Measurements from ENCODE around the gene HELZ.

HELZ gene

GRCh38 chr17:67130768-67131167 is 114.2 kb downstream of the HELZ start:
- no peak overlapping the region for H4K12ac ChIP-seq (ENCODE audit: low read depth, low read length)
- peaks cover 6 to 7% of the 10 kb centered on the region in 2 experiments for H3K36me3 ChIP-seq (ENCODE audit: control insufficient read depth in 1 of 2, insufficient read depth in 2 of 2, low read length in 2 of 2)
- H3K9me3 ChIP-seq (ENCODE audit: insufficient read depth, low read depth, low read length): no peaks in the 10 kb centered on the region
- DNase-seq: no peak
- no peak overlapping the region for H4K8ac ChIP-seq (ENCODE audit: low read depth, low read length)
- no peak overlapping the region for H3K4ac ChIP-seq (ENCODE audit: low read depth, low read length)
- no peak overlapping the region for H3K23ac ChIP-seq (ENCODE audit: low read length)
- no peak overlapping the region for H3K4me3 ChIP-seq (ENCODE audit: low read depth, low read length)
- H2BK12ac ChIP-seq (ENCODE audit: low read length): no peak overlapping the region
- no peak overlapping the region for H3K9ac ChIP-seq (ENCODE audit: low read length)
- H2BK5ac ChIP-seq (ENCODE audit: low read depth, low read length, poor library complexity): no peak overlapping the region
- no peak overlapping the region for H2AK5ac ChIP-seq (ENCODE audit: low read length)
- H3K14ac ChIP-seq (ENCODE audit: low read length): no peak overlapping the region
- no peaks in the 10 kb centered on the region for H3K79me2 ChIP-seq (ENCODE audit: control insufficient read depth, insufficient read depth, low read length, poor library complexity)
- H4K91ac ChIP-seq (ENCODE audit: low read depth, low read length): no peak overlapping the region
- H3K4me2 ChIP-seq (ENCODE audit: low read length): no peak overlapping the region
- peaks cover 0 to 2% of the 10 kb centered on the region in 2 experiments for H3K4me1 ChIP-seq (ENCODE audit: control insufficient read depth in 1 of 2, insufficient read depth in 2 of 2, low read length in 2 of 2)
- H3K27me3 ChIP-seq (ENCODE audit: insufficient read depth, low read length): no peaks in the 10 kb centered on the region
- no CpG with 5 or more reads among the region's 4 CpGs for WGBS (ENCODE audit: extremely low coverage, insufficient coverage, insufficient read length)
- H3K27ac ChIP-seq (ENCODE audit: low read depth, low read length): no peak overlapping the region
- H3K79me1 ChIP-seq (ENCODE audit: low read length): no peaks in the 10 kb centered on the region
- no peak overlapping the region for H3K18ac ChIP-seq (ENCODE audit: low read length)
- no peak overlapping the region for H2BK120ac ChIP-seq (ENCODE audit: insufficient read depth, low read length, poor library complexity)
- H2AFZ ChIP-seq (ENCODE audit: insufficient read depth, low read length, poor library complexity): no peak overlapping the region

- Histone ChIP-seq H3K4ac (ENCODE audit: low read depth, low read length) (no peak overlapping the region), H3K14ac (ENCODE audit: low read length) (no peak overlapping the region), H2BK12ac (ENCODE audit: low read length) (no peak overlapping the region), H3K36me3 (ENCODE audit: control insufficient read depth in 1 of 2, insufficient read depth in 2 of 2, low read length in 2 of 2) (peaks cover 6 to 7% of the 10 kb centered on the region in 2 experiments), H2BK120ac (ENCODE audit: insufficient read depth, low read length, poor library complexity) (no peak overlapping the region), H2AK5ac (ENCODE audit: low read length) (no peak overlapping the region), H3K4me1 (ENCODE audit: control insufficient read depth in 1 of 2, insufficient read depth in 2 of 2, low read length in 2 of 2) (peaks cover 0 to 2% of the 10 kb centered on the region in 2 experiments), H3K79me2 (ENCODE audit: control insufficient read depth, insufficient read depth, low read length, poor library complexity) (no peaks in the 10 kb centered on the region), H3K9me3 (ENCODE audit: insufficient read depth, low read depth, low read length) (no peaks in the 10 kb centered on the region), H3K4me3 (ENCODE audit: low read depth, low read length) (no peak overlapping the region), H2BK5ac (ENCODE audit: low read depth, low read length, poor library complexity) (no peak overlapping the region), H2AFZ (ENCODE audit: insufficient read depth, low read length, poor library complexity) (no peak overlapping the region), H3K79me1 (ENCODE audit: low read length) (no peaks in the 10 kb centered on the region), H3K27me3 (ENCODE audit: insufficient read depth, low read length) (no peaks in the 10 kb centered on the region), H4K91ac (ENCODE audit: low read depth, low read length) (no peak overlapping the region), H3K9ac (ENCODE audit: low read length) (no peak overlapping the region), H4K12ac (ENCODE audit: low read depth, low read length) (no peak overlapping the region), H3K18ac (ENCODE audit: low read length) (no peak overlapping the region), H3K27ac (ENCODE audit: low read depth, low read length) (no peak overlapping the region), H4K8ac (ENCODE audit: low read depth, low read length) (no peak overlapping the region), H3K4me2 (ENCODE audit: low read length) (no peak overlapping the region), H3K23ac (ENCODE audit: low read length) (no peak overlapping the region)
- DNase-seq: no peak
- no CpG with 5 or more reads among the region's 3 CpGs for WGBS (ENCODE audit: extremely low coverage, insufficient coverage, insufficient read length)
Measured at GRCh38 chr17:67129283-67129682, 115.7 kb downstream of the HELZ start.

- Histone ChIP-seq H4K12ac (ENCODE audit: low read depth, low read length) (no peak overlapping the region), H3K14ac (ENCODE audit: low read length) (no peak overlapping the region), H2AK5ac (ENCODE audit: low read length) (no peak overlapping the region), H3K36me3 (ENCODE audit: control insufficient read depth in 1 of 2, insufficient read depth in 2 of 2, low read length in 2 of 2) (peaks cover 4 to 5% of the 10 kb centered on the region in 2 experiments), H3K9ac (ENCODE audit: low read length) (no peak overlapping the region), H3K79me1 (ENCODE audit: low read length) (no peaks in the 10 kb centered on the region), H2AFZ (ENCODE audit: insufficient read depth, low read length, poor library complexity) (no peak overlapping the region), H3K23ac (ENCODE audit: low read length) (no peak overlapping the region), H3K4me2 (ENCODE audit: low read length) (no peak overlapping the region), H2BK5ac (ENCODE audit: low read depth, low read length, poor library complexity) (no peak overlapping the region), H4K91ac (ENCODE audit: low read depth, low read length) (no peak overlapping the region), H3K4me1 (ENCODE audit: control insufficient read depth in 1 of 2, insufficient read depth in 2 of 2, low read length in 2 of 2) (peaks cover 0 to 2% of the 10 kb centered on the region in 2 experiments), H4K8ac (ENCODE audit: low read depth, low read length) (no peak overlapping the region), H2BK12ac (ENCODE audit: low read length) (no peak overlapping the region), H3K79me2 (ENCODE audit: control insufficient read depth, insufficient read depth, low read length, poor library complexity) (no peaks in the 10 kb centered on the region), H3K18ac (ENCODE audit: low read length) (no peak overlapping the region), H3K4me3 (ENCODE audit: low read depth, low read length) (no peak overlapping the region), H3K27ac (ENCODE audit: low read depth, low read length) (no peak overlapping the region), H3K27me3 (ENCODE audit: insufficient read depth, low read length) (no peaks in the 10 kb centered on the region), H3K4ac (ENCODE audit: low read depth, low read length) (no peak overlapping the region), H2BK120ac (ENCODE audit: insufficient read depth, low read length, poor library complexity) (no peak overlapping the region), H3K9me3 (ENCODE audit: insufficient read depth, low read depth, low read length) (no peaks in the 10 kb centered on the region)
- no peak for DNase-seq
- no CpG with 5 or more reads among the region's 3 CpGs for WGBS (ENCODE audit: extremely low coverage, insufficient coverage, insufficient read length)
Measured at GRCh38 chr17:67128700-67129099, 116.3 kb downstream of the HELZ start.

- Histone ChIP-seq H3K79me2 (ENCODE audit: control insufficient read depth, insufficient read depth, low read length, poor library complexity) (no peaks in the 10 kb centered on the region), H3K14ac (ENCODE audit: low read length) (no peak overlapping the region), H3K27ac (ENCODE audit: low read depth, low read length) (no peak overlapping the region), H3K23ac (ENCODE audit: low read length) (no peak overlapping the region), H3K79me1 (ENCODE audit: low read length) (no peaks in the 10 kb centered on the region), H2BK120ac (ENCODE audit: insufficient read depth, low read length, poor library complexity) (no peak overlapping the region), H3K9me3 (ENCODE audit: insufficient read depth, low read depth, low read length) (no peaks in the 10 kb centered on the region), H3K36me3 (ENCODE audit: control insufficient read depth in 1 of 2, insufficient read depth in 2 of 2, low read length in 2 of 2) (peaks cover 4 to 5% of the 10 kb centered on the region in 2 experiments), H3K4ac (ENCODE audit: low read depth, low read length) (no peak overlapping the region), H4K12ac (ENCODE audit: low read depth, low read length) (no peak overlapping the region), H2BK12ac (ENCODE audit: low read length) (no peak overlapping the region), H2BK5ac (ENCODE audit: low read depth, low read length, poor library complexity) (no peak overlapping the region), H3K27me3 (ENCODE audit: insufficient read depth, low read length) (no peaks in the 10 kb centered on the region), H2AFZ (ENCODE audit: insufficient read depth, low read length, poor library complexity) (no peak overlapping the region), H3K9ac (ENCODE audit: low read length) (no peak overlapping the region), H3K4me2 (ENCODE audit: low read length) (no peak overlapping the region), H2AK5ac (ENCODE audit: low read length) (no peak overlapping the region), H3K4me1 (ENCODE audit: control insufficient read depth in 1 of 2, insufficient read depth in 2 of 2, low read length in 2 of 2) (peaks cover 0 to 2% of the 10 kb centered on the region in 2 experiments), H4K8ac (ENCODE audit: low read depth, low read length) (no peak overlapping the region), H3K4me3 (ENCODE audit: low read depth, low read length) (no peak overlapping the region), H3K18ac (ENCODE audit: low read length) (no peak overlapping the region), H4K91ac (ENCODE audit: low read depth, low read length) (no peak overlapping the region)
- DNase-seq: no peak
- no CpG with 5 or more reads among the region's 2 CpGs for WGBS (ENCODE audit: extremely low coverage, insufficient coverage, insufficient read length)
Measured at GRCh38 chr17:67127925-67128324, 117.1 kb downstream of the HELZ start.
